GM23338 (cell line): ENCODE results near the gene TAOK2. TPM values are rescaled to one million over a fixed set of nuclear protein-coding genes. Genes with fewer than 3 reads are reported as not detected.

Experiments used
- ATAC-seq: fragments of 200-7000 bp; cut with Tn5 transposase; 3 replicates; pipeline ENCODE4 v1.9.1; 2020
- DNase-seq: peaks from one replicate; pipeline ENCODE4 v3.0.0-alpha.2; 2015; ENCODE audit warnings: low spot score
- H2AFZ ChIP-seq: fragments of 200-600 bp; sonication (generic); 2 replicates; pipeline ENCODE4 v1.8.0; 2016; ENCODE audit warnings: antibody characterized with exemption, mild to moderate bottlenecking, moderate library complexity
- H3F3A ChIP-seq: fragments of 200-600 bp; sonication (generic); replicated peaks from 2 replicates; pipeline ENCODE4 v1.8.0; 2017; ENCODE audit warnings: antibody characterized with exemption, mixed run types, low read depth
- H3K27ac ChIP-seq: fragments of 200-600 bp; sonication (generic); 2 replicates; pipeline ENCODE4 v1.6.1; 2016; ENCODE audit warnings: low read depth
- H3K27me3 ChIP-seq: fragments of 200-600 bp; sonication (generic); 2 replicates; pipeline ENCODE4 v1.8.0; 2016; ENCODE audit warnings: mild to moderate bottlenecking, mixed run types, moderate library complexity; ENCODE audit not compliant: insufficient read depth
- H3K36me3 ChIP-seq: fragments of 200-600 bp; sonication (generic); 2 replicates; pipeline ENCODE4 v1.8.0; 2016; ENCODE audit warnings: mild to moderate bottlenecking; ENCODE audit not compliant: insufficient read depth
- H3K4me1 ChIP-seq: fragments of 200-600 bp; sonication (generic); 2 replicates; pipeline ENCODE4 v1.8.0; 2016; ENCODE audit warnings: mild to moderate bottlenecking, moderate library complexity; ENCODE audit not compliant: insufficient read depth
- H3K4me2 ChIP-seq: fragments of 200-600 bp; sonication (generic); 2 replicates; pipeline ENCODE4 v1.7.1; 2017; ENCODE audit warnings: mixed run types
- H3K4me3 ChIP-seq: fragments of 200-600 bp; sonication (generic); 2 replicates; pipeline ENCODE4 v1.6.1; 2016; ENCODE audit warnings: mixed run types
- H3K79me2 ChIP-seq: fragments of 200-600 bp; sonication (generic); replicated peaks from 2 replicates; pipeline ENCODE4 v1.8.0; 2017; ENCODE audit warnings: mild to moderate bottlenecking; ENCODE audit not compliant: insufficient read depth
- H3K9me2 ChIP-seq: fragments of 200-600 bp; sonication (generic); 2 replicates; pipeline ENCODE4 v1.8.0; 2017; ENCODE audit not compliant: insufficient read depth
- H4K20me1 ChIP-seq: fragments of 200-600 bp; sonication (generic); replicated peaks from 2 replicates; pipeline ENCODE4 v1.8.0; 2017; ENCODE audit warnings: mild to moderate bottlenecking; ENCODE audit not compliant: insufficient read depth
- H3K27ac Mint-ChIP-seq: 2 replicates; pipeline ENCODE4 v1.8.0; 2020; ENCODE audit warnings: inconsistent platforms, mild to moderate bottlenecking, moderate library complexity, mixed read lengths
- H3K27me3 Mint-ChIP-seq: 3 replicates; pipeline ENCODE4 v1.8.0; 2022; ENCODE audit warnings: low read depth, mild to moderate bottlenecking, moderate library complexity, mixed read lengths, inconsistent platforms; ENCODE audit not compliant: insufficient read depth, poor library complexity
- H3K36me3 Mint-ChIP-seq: 3 replicates; pipeline ENCODE4 v1.8.0; 2021; ENCODE audit warnings: low read depth, mild to moderate bottlenecking, inconsistent platforms, moderate library complexity, mixed read lengths
- H3K4me1 Mint-ChIP-seq: 3 replicates; pipeline ENCODE4 v1.8.0; 2020; ENCODE audit warnings: mild to moderate bottlenecking, inconsistent platforms, mixed read lengths
- H3K4me3 Mint-ChIP-seq: 3 replicates; pipeline ENCODE4 v1.8.0; 2021; ENCODE audit warnings: moderate library complexity, mild to moderate bottlenecking, inconsistent platforms, mixed read lengths
- H3K9me3 Mint-ChIP-seq: 3 replicates; pipeline ENCODE4 v1.8.0; 2020; ENCODE audit warnings: moderate library complexity, mild to moderate bottlenecking, inconsistent platforms, mixed read lengths
- CREB1 ChIP-seq: fragments of 250-450 bp; sonication (Bioruptor Pico); IDR thresholded peaks from 2 replicates; pipeline ENCODE4 v1.5.0; 2020; ENCODE audit warnings: low read depth, mild to moderate bottlenecking, moderate library complexity
- EZH2 ChIP-seq: fragments of 200-600 bp; sonication (generic); IDR thresholded peaks from one replicate; pipeline ENCODE4 v1.8.0; 2017; ENCODE audit warnings: antibody characterized with exemption, mild to moderate bottlenecking, low read depth; ENCODE audit not compliant: unreplicated experiment
- EZH2phosphoT487 ChIP-seq: fragments of 200-600 bp; sonication (generic); IDR thresholded peaks from one replicate; pipeline ENCODE4 v1.8.1; 2018; ENCODE audit warnings: antibody characterized with exemption; ENCODE audit not compliant: unreplicated experiment
- JUNB ChIP-seq: IDR thresholded peaks from one replicate; pipeline ENCODE4 v1.6.1; 2016; ENCODE audit warnings: antibody characterized with exemption; ENCODE audit not compliant: unreplicated experiment
- NANOG ChIP-seq: IDR thresholded peaks from 2 replicates; pipeline ENCODE4 v1.6.1; 2016; ENCODE audit warnings: antibody characterized with exemption, borderline replicate concordance
- POLR2AphosphoS5 ChIP-seq: IDR thresholded peaks from 2 replicates; pipeline ENCODE4 v1.6.1; 2016; ENCODE audit warnings: antibody characterized with exemption, low read depth
- REST ChIP-seq: IDR thresholded peaks from one replicate; pipeline ENCODE4 v1.6.1; 2018; ENCODE audit warnings: antibody characterized with exemption; ENCODE audit not compliant: unreplicated experiment
- STAT1 ChIP-seq: IDR thresholded peaks from one replicate; pipeline ENCODE4 v1.6.1; 2016; ENCODE audit warnings: antibody characterized with exemption; ENCODE audit not compliant: unreplicated experiment
- ZNF114 ChIP-seq: fragments of 250-450 bp; sonication (Bioruptor Pico); IDR thresholded peaks from 2 replicates; pipeline ENCODE4 v1.5.0; 2020; ENCODE audit warnings: mild to moderate bottlenecking, moderate library complexity
- ZNF331 ChIP-seq: fragments of 250-450 bp; sonication (Bioruptor Pico); IDR thresholded peaks from 2 replicates; pipeline ENCODE4 v1.5.0; 2020; ENCODE audit warnings: low read depth, mild to moderate bottlenecking, moderate library complexity
- ZNF462 ChIP-seq: fragments of 250-450 bp; sonication (Bioruptor Pico); IDR thresholded peaks from 2 replicates; pipeline ENCODE4 v1.5.0; 2020; ENCODE audit warnings: mild to moderate bottlenecking, moderate library complexity
- polyA plus RNA-seq: library from polyadenylated mRNA; unstranded; fragments of >200 nt; fragmentation: Nextera tagmentation; extraction: Ambion mirVana; gene quantifications from 2 replicates; pipeline ENCODE4 v1.2.1, GENCODE V29; 2016
- total RNA-seq: library from RNA; depleted of rRNA; stranded (reverse); fragments of >200 nt; shearing (Covaris generic); gene quantifications from 2 replicates; pipeline ENCODE4 v1.2.3, GENCODE V29; 2014
- TF ChIP-seq, protein P1 (sequence below): IDR thresholded peaks from 2 replicates; pipeline ENCODE4 v1.6.1; 2016; ENCODE audit warnings: antibody characterized with exemption
- TF ChIP-seq, protein P2 (sequence below), 2 experiments: fragments of 200-600 bp in 1 of 2; sonication (generic) in 1 of 2; conservative IDR thresholded peaks; 2 replicates each; pipeline versions ENCODE4 v1.5.1 to v1.6.1; 2016 to 2017; ENCODE audit warnings: antibody characterized with exemption in 2 of 2, low read depth in 2 of 2, mild to moderate bottlenecking in 2 of 2, moderate library complexity in 1 of 2

TAOK2 gene
- total and polyA plus RNA-seq, 2 experiments from 2014 or later: 8.8 to 45.2 TPM

GRCh38 chr16:30011714-30012504 is 38.2 kb downstream of the TAOK2 start:
- peak overlapping the region; percentile 91 for H3K4me3 ChIP-seq
- no peak for TF ChIP-seq STAT1
- no peak for TF ChIP-seq JUNB
- no peak for TF ChIP-seq EZH2phosphoT487
- no peak for TF ChIP-seq ZNF462 (CRISPR knock-in tag)
- TF ChIP-seq ZNF114: no peak
- TF ChIP-seq ZNF331 (CRISPR knock-in tag): no peak
- no peak; the same call in 1 of the 2 replicates for TF ChIP-seq POLR2AphosphoS5
- TF ChIP-seq REST: no peak
- TF ChIP-seq NANOG: no peak
- no peak for TF ChIP-seq EZH2
- TF ChIP-seq, protein P1, sequence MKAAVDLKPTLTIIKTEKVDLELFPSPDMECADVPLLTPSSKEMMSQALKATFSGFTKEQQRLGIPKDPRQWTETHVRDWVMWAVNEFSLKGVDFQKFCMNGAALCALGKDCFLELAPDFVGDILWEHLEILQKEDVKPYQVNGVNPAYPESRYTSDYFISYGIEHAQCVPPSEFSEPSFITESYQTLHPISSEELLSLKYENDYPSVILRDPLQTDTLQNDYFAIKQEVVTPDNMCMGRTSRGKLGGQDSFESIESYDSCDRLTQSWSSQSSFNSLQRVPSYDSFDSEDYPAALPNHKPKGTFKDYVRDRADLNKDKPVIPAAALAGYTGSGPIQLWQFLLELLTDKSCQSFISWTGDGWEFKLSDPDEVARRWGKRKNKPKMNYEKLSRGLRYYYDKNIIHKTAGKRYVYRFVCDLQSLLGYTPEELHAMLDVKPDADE: no peak
- no peak for TF ChIP-seq CREB1 (CRISPR knock-in tag)
- TF ChIP-seq, protein P2, sequence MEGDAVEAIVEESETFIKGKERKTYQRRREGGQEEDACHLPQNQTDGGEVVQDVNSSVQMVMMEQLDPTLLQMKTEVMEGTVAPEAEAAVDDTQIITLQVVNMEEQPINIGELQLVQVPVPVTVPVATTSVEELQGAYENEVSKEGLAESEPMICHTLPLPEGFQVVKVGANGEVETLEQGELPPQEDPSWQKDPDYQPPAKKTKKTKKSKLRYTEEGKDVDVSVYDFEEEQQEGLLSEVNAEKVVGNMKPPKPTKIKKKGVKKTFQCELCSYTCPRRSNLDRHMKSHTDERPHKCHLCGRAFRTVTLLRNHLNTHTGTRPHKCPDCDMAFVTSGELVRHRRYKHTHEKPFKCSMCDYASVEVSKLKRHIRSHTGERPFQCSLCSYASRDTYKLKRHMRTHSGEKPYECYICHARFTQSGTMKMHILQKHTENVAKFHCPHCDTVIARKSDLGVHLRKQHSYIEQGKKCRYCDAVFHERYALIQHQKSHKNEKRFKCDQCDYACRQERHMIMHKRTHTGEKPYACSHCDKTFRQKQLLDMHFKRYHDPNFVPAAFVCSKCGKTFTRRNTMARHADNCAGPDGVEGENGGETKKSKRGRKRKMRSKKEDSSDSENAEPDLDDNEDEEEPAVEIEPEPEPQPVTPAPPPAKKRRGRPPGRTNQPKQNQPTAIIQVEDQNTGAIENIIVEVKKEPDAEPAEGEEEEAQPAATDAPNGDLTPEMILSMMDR (conservative IDR thresholded peaks at IDR 0.05; ENCODE audit: low read depth in 2 of 2): no peak
- Mint-ChIP-seq H3K4me3 (peak overlapping the region; percentile 77), H3K9me3 (peaks cover 2% of the 10 kb centered on the region; the same call in 1 of the 3 replicates), H3K4me1 (peaks cover 23% of the 10 kb centered on the region), H3K27me3 (peaks cover 28% of the 10 kb centered on the region), H3K36me3 (no peaks in the 10 kb centered on the region), H3K27ac (no peak overlapping the region)
- peak overlapping the region; percentile 87 for H3K4me2 ChIP-seq
- H3K9me2 ChIP-seq: no peaks in the 10 kb centered on the region
- peaks cover 11% of the 10 kb centered on the region; the same call in 1 of the 2 replicates for H3K4me1 ChIP-seq
- DNase-seq: peak; percentile 68
- H3F3A ChIP-seq: 0 out of 2 replicates have a peak, but pooled peaks cover 4% of the 10 kb centered on the region
- H2AFZ ChIP-seq: peak overlapping the region; percentile 87
- no peak overlapping the region for H3K27ac ChIP-seq
- H3K36me3 ChIP-seq: no peaks in the 10 kb centered on the region
- no peaks in the 10 kb centered on the region for H4K20me1 ChIP-seq
- H3K79me2 ChIP-seq: no peaks in the 10 kb centered on the region
- ATAC-seq: peak; percentile 38
- peaks cover 33% of the 10 kb centered on the region for H3K27me3 ChIP-seq
